SK-N-SH (cell line): ENCODE results near the gene ST8SIA4. TPM values are rescaled to one million over a fixed set of nuclear protein-coding genes. Genes with fewer than 3 reads are reported as not detected.

Experiments
- CTCF ChIA-PET: fragments of 300-600, 350-600 bp; formaldehyde crosslinking; extraction: SDS; loops from one replicate; lab custom pipeline; 2021; lab: Yijun Ruan, JAX
- POLR2A ChIA-PET: fragments of 350-600 bp; sonication (Branson Sonifier 250); formaldehyde crosslinking; extraction: SDS; loops from one replicate; lab custom pipeline; 2020; ENCODE audit warnings: antibody characterized with exemption, inconsistent platforms; lab: Yijun Ruan, JAX
- DNase-seq: peaks from one replicate; pipeline ENCODE4 v3.0.0; 2012
- H2AFZ ChIP-seq: fragments of 200-600 bp; sonication (generic); 2 replicates; pipeline ENCODE4 v1.8.1; 2016; ENCODE audit warnings: antibody characterized with exemption, mild to moderate bottlenecking, low read depth
- H3F3A ChIP-seq: fragments of 200-600 bp; sonication (generic); replicated peaks from 2 replicates; pipeline ENCODE3; 2016; ENCODE audit warnings: antibody characterized with exemption, mild to moderate bottlenecking; ENCODE audit not compliant: insufficient read depth
- H3K27ac ChIP-seq, 2 experiments: fragments of 200-500 bp in 1 of 2; fragments of 200-600 bp in 1 of 2; sonication (Bioruptor generic) in 1 of 2; sonication (generic), shearing (Covaris generic) in 1 of 2; 2 replicates each; pipeline versions ENCODE4 v1.5.1 to v1.6.1; 2014 to 2016; ENCODE audit warnings: low read depth in 2 of 2, inconsistent platforms in 1 of 2, low read length in 1 of 2, mild to moderate bottlenecking in 1 of 2, mixed read lengths in 1 of 2
- H3K27me3 ChIP-seq: fragments of 200-600 bp; sonication (generic), shearing (Covaris generic); 2 replicates; pipeline ENCODE4 v1.6.1; 2016; ENCODE audit warnings: mixed run types; ENCODE audit not compliant: insufficient read depth
- H3K36me3 ChIP-seq, 2 experiments: fragments of 200-500 bp in 1 of 2; fragments of 200-600 bp in 1 of 2; sonication (Bioruptor generic) in 1 of 2; sonication (generic) in 1 of 2; replicated peaks in 1 of 2; 2 replicates each; pipeline versions ENCODE3 to v1.5.1; 2014 to 2016; ENCODE audit warnings: low read length in 1 of 2, mild to moderate bottlenecking in 1 of 2; ENCODE audit not compliant: insufficient read depth in 2 of 2, control insufficient read depth in 1 of 2
- H3K4me1 ChIP-seq, 2 experiments: fragments of 200-500 bp in 1 of 2; fragments of 200-600 bp in 1 of 2; sonication (Bioruptor generic) in 1 of 2; sonication (generic), shearing (Covaris generic) in 1 of 2; 2 replicates each; pipeline versions ENCODE4 v1.5.1 to v1.6.1; 2014 to 2016; ENCODE audit warnings: low read depth in 1 of 2, low read length in 1 of 2, mixed run types in 1 of 2; ENCODE audit not compliant: insufficient read depth in 2 of 2, control insufficient read depth in 1 of 2
- H3K4me2 ChIP-seq: fragments of 200-600 bp; sonication (generic), shearing (Covaris generic); 2 replicates; pipeline ENCODE4 v1.6.1; 2017; ENCODE audit warnings: mixed run types
- H3K4me3 ChIP-seq, 2 experiments: fragments of 200-500 bp in 1 of 2; fragments of 200-600 bp in 1 of 2; sonication (Bioruptor generic) in 1 of 2; sonication (generic), shearing (Covaris generic) in 1 of 2; 2 replicates each; pipeline versions ENCODE4 v1.5.1 to v1.8.1; 2014 to 2016; ENCODE audit warnings: low read depth in 2 of 2, inconsistent platforms in 1 of 2, low read length in 1 of 2, mild to moderate bottlenecking in 1 of 2, mixed read lengths in 1 of 2, moderate library complexity in 1 of 2
- H3K79me2 ChIP-seq: fragments of 200-600 bp; sonication (generic); 2 replicates; pipeline ENCODE4 v1.8.1; 2017; ENCODE audit warnings: mild to moderate bottlenecking; ENCODE audit not compliant: insufficient read depth
- H3K9ac ChIP-seq: fragments of 200-600 bp; sonication (generic); 2 replicates; pipeline ENCODE4 v1.6.1; 2017; ENCODE audit warnings: mixed run types
- H3K9me2 ChIP-seq: fragments of 200-600 bp; sonication (generic); 2 replicates; pipeline ENCODE4 v1.6.1; 2017; ENCODE audit warnings: mixed run types
- H3K9me3 ChIP-seq: fragments of 200-600 bp; sonication (generic); 2 replicates; pipeline ENCODE4 v1.6.1; 2017; ENCODE audit warnings: mixed run types, mild to moderate bottlenecking, moderate library complexity
- H4K20me1 ChIP-seq: fragments of 200-600 bp; sonication (generic); 2 replicates; pipeline ENCODE4 v1.6.1; 2017; ENCODE audit warnings: mild to moderate bottlenecking, mixed run types; ENCODE audit not compliant: insufficient read depth
- CHD2 ChIP-seq: fragments of 150-350 bp; IDR thresholded peaks from 2 replicates; pipeline ENCODE4 v1.6.1; 2018; ENCODE audit warnings: low read length; ENCODE audit not compliant: partially characterized antibody
- CTCF ChIP-seq: fragments of 200-600 bp; sonication (generic); IDR thresholded peaks from 2 replicates; pipeline ENCODE4 v1.6.1; 2017; ENCODE audit warnings: antibody characterized with exemption, mild to moderate bottlenecking, moderate library complexity
- ELF1 ChIP-seq: IDR thresholded peaks from 2 replicates; pipeline ENCODE4 v1.4.0; 2012
- EP300 ChIP-seq, 2 experiments: IDR thresholded peaks; 2 replicates each; pipeline versions ENCODE4 v1.4.0 to v1.6.1; 2012; ENCODE audit warnings: borderline replicate concordance in 1 of 2, low read depth in 1 of 2, low read length in 1 of 2
- FOSL2 ChIP-seq: IDR thresholded peaks from 2 replicates; pipeline ENCODE4 v1.4.0; 2012; ENCODE audit warnings: low read depth, mild to moderate bottlenecking, moderate library complexity, borderline replicate concordance
- GABPA ChIP-seq: IDR thresholded peaks from 2 replicates; pipeline ENCODE4 v1.4.0; 2012; ENCODE audit warnings: low read depth, mild to moderate bottlenecking
- GATA2 ChIP-seq: sonication (generic); formaldehyde crosslinking; IDR thresholded peaks from 2 replicates; pipeline ENCODE4 v1.5.0; 2020; ENCODE audit warnings: mild to moderate bottlenecking, missing genetic modification reagents
- JUND ChIP-seq: IDR thresholded peaks from 2 replicates; pipeline ENCODE4 v1.4.0; 2012
- MEF2A ChIP-seq: IDR thresholded peaks from 2 replicates; pipeline ENCODE4 v1.4.0; 2012; ENCODE audit warnings: low read depth, borderline replicate concordance
- MXI1 ChIP-seq: IDR thresholded peaks from 2 replicates; pipeline ENCODE4 v1.6.1; 2012; ENCODE audit warnings: mild to moderate bottlenecking, low read depth, low read length, improper control_type of control experiment
- NFIC ChIP-seq: IDR thresholded peaks from 2 replicates; pipeline ENCODE4 v1.4.0; 2012; ENCODE audit warnings: borderline replicate concordance
- NRF1 ChIP-seq: IDR thresholded peaks from 2 replicates; pipeline ENCODE4 v1.6.1; 2012; ENCODE audit warnings: low read depth, mild to moderate bottlenecking, low read length
- RAD21 ChIP-seq: IDR thresholded peaks from 2 replicates; pipeline ENCODE4 v1.6.1; 2012; ENCODE audit warnings: mild to moderate bottlenecking, low read length
- REST ChIP-seq: IDR thresholded peaks from 2 replicates; pipeline ENCODE4 v1.6.1; 2012; ENCODE audit warnings: mild to moderate bottlenecking, low read depth, low read length, moderate library complexity
- SIN3A ChIP-seq: IDR thresholded peaks from 2 replicates; pipeline ENCODE4 v1.6.1; 2012; ENCODE audit warnings: low read depth, mild to moderate bottlenecking, low read length, moderate library complexity, borderline replicate concordance
- TAF1 ChIP-seq: IDR thresholded peaks from 2 replicates; pipeline ENCODE4 v1.6.1; 2012; ENCODE audit warnings: low read depth, mild to moderate bottlenecking, low read length, moderate library complexity, borderline replicate concordance
- TCF12 ChIP-seq: IDR thresholded peaks from 2 replicates; pipeline ENCODE4 v1.4.0; 2012
- WGBS: methylation state at CpG from one replicate; pipeline ENCODE4 v1.1.6; 2017; ENCODE audit warnings: low lambda C conversion rate; 5-methylcytosine and 5-hydroxymethylcytosine counted together
- polyA plus RNA-seq, 3 experiments: library from polyadenylated mRNA; depleted of rRNA; stranded (reverse); fragments of >200 nt; gene quantifications; 2 replicates each; pipeline ENCODE4 v1.2.3, GENCODE V29; 2012
- TF ChIP-seq, protein P1 (sequence below): IDR thresholded peaks from 2 replicates; pipeline ENCODE4; 2012
- TF ChIP-seq, protein P2 (sequence below): IDR thresholded peaks from 2 replicates; pipeline ENCODE4 v1.4.0; 2012; ENCODE audit warnings: low read depth, borderline replicate concordance
- TF ChIP-seq, protein P3 (sequence below): fragments of 150-350 bp; IDR thresholded peaks from 2 replicates; pipeline ENCODE4 v1.6.1; 2017; ENCODE audit warnings: antibody characterized with exemption, low read length, low read depth, borderline replicate concordance

ST8SIA4 gene
- polyA plus RNA-seq, 1 of the 3 experiments (the other 2 are of a cell fraction), result 0.02 TPM

DNA sequence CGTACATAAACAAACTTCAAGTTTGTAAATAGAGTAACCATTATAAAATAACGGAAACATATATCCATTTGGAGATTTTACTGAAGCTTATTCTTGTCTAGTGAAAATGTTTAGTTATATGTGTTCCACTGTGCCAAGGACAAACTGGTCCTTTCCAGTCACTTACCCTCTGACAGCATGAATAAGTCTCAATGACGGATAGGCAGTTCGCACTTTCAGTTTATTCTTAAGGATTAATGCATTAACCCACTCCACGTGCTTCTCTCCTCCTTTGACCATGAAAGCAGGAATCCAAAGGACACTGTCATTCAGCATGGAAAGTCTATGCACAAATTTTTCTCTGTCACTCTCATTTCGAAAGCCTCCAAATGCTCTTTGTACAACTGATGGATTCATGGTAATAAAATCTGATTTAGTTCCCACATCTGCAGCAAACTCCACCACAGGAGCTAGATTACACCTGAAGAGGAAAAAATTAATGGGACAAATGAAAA lies 47.1 kb downstream of the ST8SIA4 start:
- TF ChIP-seq, protein P1, sequence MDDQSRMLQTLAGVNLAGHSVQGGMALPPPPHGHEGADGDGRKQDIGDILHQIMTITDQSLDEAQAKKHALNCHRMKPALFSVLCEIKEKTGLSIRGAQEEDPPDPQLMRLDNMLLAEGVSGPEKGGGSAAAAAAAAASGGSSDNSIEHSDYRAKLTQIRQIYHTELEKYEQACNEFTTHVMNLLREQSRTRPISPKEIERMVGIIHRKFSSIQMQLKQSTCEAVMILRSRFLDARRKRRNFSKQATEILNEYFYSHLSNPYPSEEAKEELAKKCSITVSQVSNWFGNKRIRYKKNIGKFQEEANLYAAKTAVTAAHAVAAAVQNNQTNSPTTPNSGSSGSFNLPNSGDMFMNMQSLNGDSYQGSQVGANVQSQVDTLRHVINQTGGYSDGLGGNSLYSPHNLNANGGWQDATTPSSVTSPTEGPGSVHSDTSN, result no peak
- TF ChIP-seq CHD2, result no peak
- no peak for TF ChIP-seq SIN3A
- no peak for TF ChIP-seq GATA2 (CRISPR knock-in tag)
- TF ChIP-seq REST, result no peak
- TF ChIP-seq TAF1, result no peak
- no peak for TF ChIP-seq JUND
- TF ChIP-seq, protein P2, sequence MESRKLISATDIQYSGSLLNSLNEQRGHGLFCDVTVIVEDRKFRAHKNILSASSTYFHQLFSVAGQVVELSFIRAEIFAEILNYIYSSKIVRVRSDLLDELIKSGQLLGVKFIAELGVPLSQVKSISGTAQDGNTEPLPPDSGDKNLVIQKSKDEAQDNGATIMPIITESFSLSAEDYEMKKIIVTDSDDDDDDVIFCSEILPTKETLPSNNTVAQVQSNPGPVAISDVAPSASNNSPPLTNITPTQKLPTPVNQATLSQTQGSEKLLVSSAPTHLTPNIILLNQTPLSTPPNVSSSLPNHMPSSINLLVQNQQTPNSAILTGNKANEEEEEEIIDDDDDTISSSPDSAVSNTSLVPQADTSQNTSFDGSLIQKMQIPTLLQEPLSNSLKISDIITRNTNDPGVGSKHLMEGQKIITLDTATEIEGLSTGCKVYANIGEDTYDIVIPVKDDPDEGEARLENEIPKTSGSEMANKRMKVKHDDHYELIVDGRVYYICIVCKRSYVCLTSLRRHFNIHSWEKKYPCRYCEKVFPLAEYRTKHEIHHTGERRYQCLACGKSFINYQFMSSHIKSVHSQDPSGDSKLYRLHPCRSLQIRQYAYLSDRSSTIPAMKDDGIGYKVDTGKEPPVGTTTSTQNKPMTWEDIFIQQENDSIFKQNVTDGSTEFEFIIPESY, result no peak
- TF ChIP-seq MEF2A, result no peak
- no peak for TF ChIP-seq TCF12
- TF ChIP-seq FOSL2, result no peak
- no peak for TF ChIP-seq NFIC
- TF ChIP-seq GABPA, result no peak
- no peak for TF ChIP-seq NRF1
- TF ChIP-seq MXI1, result no peak
- TF ChIP-seq RAD21, result no peak
- TF ChIP-seq ELF1, result no peak
- no peak for TF ChIP-seq EP300 (IDR thresholded peaks at IDR 0.05; ENCODE audit: borderline replicate concordance in 1 of 2, low read depth in 1 of 2, low read length in 1 of 2)
- no peak for TF ChIP-seq CTCF
- TF ChIP-seq, protein P3, sequence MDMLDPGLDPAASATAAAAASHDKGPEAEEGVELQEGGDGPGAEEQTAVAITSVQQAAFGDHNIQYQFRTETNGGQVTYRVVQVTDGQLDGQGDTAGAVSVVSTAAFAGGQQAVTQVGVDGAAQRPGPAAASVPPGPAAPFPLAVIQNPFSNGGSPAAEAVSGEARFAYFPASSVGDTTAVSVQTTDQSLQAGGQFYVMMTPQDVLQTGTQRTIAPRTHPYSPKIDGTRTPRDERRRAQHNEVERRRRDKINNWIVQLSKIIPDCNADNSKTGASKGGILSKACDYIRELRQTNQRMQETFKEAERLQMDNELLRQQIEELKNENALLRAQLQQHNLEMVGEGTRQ, result no peak
- Histone ChIP-seq H3K27me3 (no peaks in the 10 kb centered on the region), H3F3A (no peaks in the 10 kb centered on the region), H3K4me1 (no peaks in the 10 kb centered on the region), H2AFZ (no peak overlapping the region), H3K9me3 (no peaks in the 10 kb centered on the region), H3K36me3 (no peaks in the 10 kb centered on the region), H4K20me1 (no peaks in the 10 kb centered on the region), H3K9ac (no peak overlapping the region), H3K4me3 (no peak overlapping the region), H3K27ac (no peak overlapping the region), H3K9me2 (no peaks in the 10 kb centered on the region), H3K4me2 (no peak overlapping the region), H3K79me2 (no peaks in the 10 kb centered on the region)
- POLR2A ChIA-PET, result no interaction called here
- CTCF ChIA-PET, result interaction anchor here (0.7 to 0.8 kb wide), 2 partner anchors 17 to 19 kb away, joined by 3 to 4 read pairs; no protein-coding TSS in a partner anchor
- 55% methylated on average over 6 of the region's 6 CpGs for WGBS
- no peak for DNase-seq
